HFF-Myc (cell line): ENCODE data around the gene TMCO4.
A peak's percentile ranks its signal among the peaks of the same experiment; 100 is the strongest.

Source experiments
- DNase-seq: peaks from one replicate; pipeline ENCODE4 v3.0.0-alpha.2; 2011; ENCODE audit warnings: low read depth; ENCODE audit errors: extremely low read depth
- H3K4me3 ChIP-seq: replicated peaks from 2 replicates; pipeline ENCODE4 v1.5.1; 2011; ENCODE audit warnings: low read depth, mild to moderate bottlenecking, control low read depth, low read length
- CTCF ChIP-seq: IDR thresholded peaks from 2 replicates; pipeline ENCODE4 v1.5.1; 2012; ENCODE audit warnings: mild to moderate bottlenecking, low read depth, low read length, control low read depth; ENCODE audit errors: missing control alignments

The TMCO4 gene

DNA sequence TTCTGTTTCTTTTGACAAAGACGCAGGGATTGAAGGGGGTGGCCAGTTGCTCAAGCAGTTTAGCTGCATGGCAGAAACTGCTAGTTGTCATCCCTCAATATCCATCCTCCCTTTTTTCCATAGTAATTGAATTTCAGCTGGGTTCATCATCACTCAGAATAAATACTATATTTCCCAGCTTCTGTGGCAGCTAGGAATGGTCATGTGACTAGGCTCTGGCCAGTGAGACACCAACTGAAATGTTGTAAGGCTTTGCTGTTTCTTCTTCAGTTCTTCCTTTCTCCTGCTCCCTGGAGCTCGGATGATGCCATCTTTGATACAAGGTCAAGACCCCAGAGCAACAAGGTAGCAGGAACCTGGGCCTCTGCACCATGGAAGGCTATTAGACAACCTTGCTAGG is 61.0 kb downstream of the TMCO4 start:
- DNase-seq: no peak
- TF ChIP-seq CTCF: no peak

DNA sequence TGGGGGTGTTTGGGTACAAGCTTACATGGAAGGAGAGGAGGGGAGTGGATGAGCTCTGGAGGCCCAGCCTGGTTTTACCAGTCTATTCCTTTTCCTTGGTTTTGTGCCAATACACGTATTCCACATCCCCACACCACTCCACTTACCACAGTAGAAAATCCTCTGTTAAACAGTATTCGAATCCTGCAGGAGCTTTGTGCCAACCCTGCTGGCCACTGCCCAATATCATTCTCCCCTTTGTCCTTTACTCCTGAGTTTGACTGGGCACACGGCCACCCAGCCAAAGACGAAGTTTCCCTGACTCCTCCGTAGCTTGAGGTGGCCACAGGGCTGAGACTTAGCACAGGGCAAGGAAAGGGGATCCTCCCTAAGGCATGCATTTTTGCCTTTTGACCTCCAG is 61.6 kb downstream of the TMCO4 start:
- no peak overlapping the region for H3K4me3 ChIP-seq
- TF ChIP-seq CTCF: no peak
- DNase-seq: no peak

More for the DNA sequence above, 61.0 kb downstream of the TMCO4 start:
- no peak overlapping the region for H3K4me3 ChIP-seq

DNA sequence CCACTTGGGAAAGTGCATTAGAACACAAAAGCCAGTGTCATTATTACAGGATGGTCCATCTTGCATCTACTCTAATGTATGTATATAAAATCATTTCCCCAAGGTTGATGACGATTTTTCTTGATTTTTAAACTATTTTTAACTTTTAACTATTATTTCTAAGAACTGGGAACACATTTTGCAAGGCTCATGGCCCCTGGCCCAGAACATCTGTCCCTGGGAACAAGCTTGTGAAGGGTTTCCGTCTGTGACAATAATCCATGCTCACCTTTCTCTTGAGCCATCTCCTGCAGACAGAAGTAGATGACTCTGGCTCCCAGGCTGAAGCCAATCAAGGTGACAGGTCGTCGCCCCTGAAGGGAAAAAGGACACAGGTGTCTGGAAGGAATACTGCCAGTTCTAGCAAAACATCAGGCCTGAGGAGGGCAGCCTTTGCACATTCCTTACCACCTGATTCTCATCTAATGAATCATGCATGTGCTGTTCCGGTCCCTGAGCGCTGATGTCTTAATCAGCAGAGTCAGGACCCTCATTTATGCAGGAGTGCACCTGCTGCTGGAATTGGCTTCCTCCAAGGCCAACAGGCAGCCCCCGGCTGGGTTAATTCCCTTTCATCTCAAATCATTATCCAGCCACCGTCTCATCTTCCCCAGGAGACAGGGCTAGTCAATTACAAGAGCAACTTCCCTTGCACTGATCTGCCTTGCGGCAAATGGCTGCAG is 62.5 kb downstream of the TMCO4 start:
- no peak for DNase-seq
- no peak for TF ChIP-seq CTCF
- H3K4me3 ChIP-seq: no peak overlapping the region

DNA sequence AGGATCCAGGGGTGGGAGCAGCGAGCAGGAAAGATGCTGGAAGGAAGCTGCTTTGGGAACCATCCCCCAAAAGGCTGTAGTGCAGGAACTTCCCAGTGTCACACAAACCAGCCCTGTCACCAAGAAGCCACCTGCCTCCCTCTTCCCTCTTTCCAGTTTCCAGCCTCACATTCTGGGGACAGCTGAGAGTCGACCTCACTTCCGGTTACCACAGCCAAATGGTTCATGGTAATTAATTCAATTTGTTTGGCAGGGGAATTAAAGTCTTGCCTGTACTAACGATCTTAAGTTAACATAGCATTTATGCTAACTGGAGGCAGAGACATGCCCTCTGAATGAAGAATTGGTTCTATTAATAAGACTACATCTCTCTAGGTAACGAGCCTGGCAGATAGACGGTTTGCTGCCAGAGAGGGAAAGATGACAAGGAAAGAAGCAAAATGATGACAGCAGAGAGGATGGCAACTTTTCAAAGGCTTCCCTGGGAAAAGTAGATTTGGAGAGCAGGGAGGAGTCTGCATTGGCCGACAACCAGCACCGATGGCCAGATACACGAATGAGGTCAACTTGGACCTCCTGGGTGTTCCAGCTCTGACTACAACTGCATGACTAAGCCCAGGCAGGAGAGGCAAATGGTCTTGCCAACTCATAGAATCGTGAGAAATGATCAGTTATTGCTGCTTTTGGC is 64.1 kb downstream of the TMCO4 start:
- TF ChIP-seq CTCF: no peak
- DNase-seq: peak; percentile 60
- H3K4me3 ChIP-seq: no peak overlapping the region

GRCh38 chr1:19734472-19734999 is 65.2 kb downstream of the TMCO4 start:
- TF ChIP-seq CTCF: no peak
- no peak for DNase-seq
- H3K4me3 ChIP-seq: no peak overlapping the region

DNA sequence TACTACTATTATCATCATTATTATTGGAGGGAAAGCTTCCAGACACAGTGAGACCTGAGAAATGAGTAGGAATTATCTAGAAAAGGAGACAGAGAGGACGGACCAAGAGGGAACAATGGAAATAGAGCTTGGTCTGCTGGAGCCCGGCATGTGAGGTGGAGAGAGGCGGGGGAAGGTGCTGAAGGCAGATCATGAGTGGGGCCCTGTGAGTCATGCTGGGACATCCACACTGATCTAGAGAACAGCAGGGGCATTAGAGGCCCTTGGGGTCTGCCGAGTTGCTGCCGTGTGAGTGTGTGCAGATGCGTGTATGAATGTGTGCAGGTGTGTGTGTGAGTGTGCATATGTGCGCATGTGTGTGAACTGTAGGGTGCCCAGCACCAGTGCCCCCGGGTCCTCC is 65.7 kb downstream of the TMCO4 start:
- DNase-seq: no peak
- no peak overlapping the region for H3K4me3 ChIP-seq
- TF ChIP-seq CTCF: no peak

GRCh38 chr1:19733615-19734014 is 66.1 kb downstream of the TMCO4 start:
- no peak for DNase-seq
- H3K4me3 ChIP-seq: no peak overlapping the region
- TF ChIP-seq CTCF: no peak
